Astrocyte of the cerebellum (primary cell): ENCODE measurements around the gene WDR88.

Experiments used
- DNase-seq: peaks from one replicate; pipeline ENCODE4 v3.0.0-alpha.2; 2011; ENCODE audit warnings: low read depth
- H3K4me3 ChIP-seq: 2 replicates; pipeline ENCODE4 v1.5.1; 2011; ENCODE audit warnings: mild to moderate bottlenecking, low read depth, low read length, moderate library complexity
- in situ Hi-C: cut with HindIII; loops from 2 replicates; pipeline ENCODE4 v1.10.0; 2017; ENCODE audit warnings: low sequenced_read_pairs
- TF ChIP-seq, protein P1 (sequence below): IDR thresholded peaks from 2 replicates; pipeline ENCODE4 v1.5.1; 2012; ENCODE audit warnings: low read length, low read depth, moderate library complexity, mild to moderate bottlenecking; ENCODE audit errors: missing control alignments

Gene WDR88

DNA sequence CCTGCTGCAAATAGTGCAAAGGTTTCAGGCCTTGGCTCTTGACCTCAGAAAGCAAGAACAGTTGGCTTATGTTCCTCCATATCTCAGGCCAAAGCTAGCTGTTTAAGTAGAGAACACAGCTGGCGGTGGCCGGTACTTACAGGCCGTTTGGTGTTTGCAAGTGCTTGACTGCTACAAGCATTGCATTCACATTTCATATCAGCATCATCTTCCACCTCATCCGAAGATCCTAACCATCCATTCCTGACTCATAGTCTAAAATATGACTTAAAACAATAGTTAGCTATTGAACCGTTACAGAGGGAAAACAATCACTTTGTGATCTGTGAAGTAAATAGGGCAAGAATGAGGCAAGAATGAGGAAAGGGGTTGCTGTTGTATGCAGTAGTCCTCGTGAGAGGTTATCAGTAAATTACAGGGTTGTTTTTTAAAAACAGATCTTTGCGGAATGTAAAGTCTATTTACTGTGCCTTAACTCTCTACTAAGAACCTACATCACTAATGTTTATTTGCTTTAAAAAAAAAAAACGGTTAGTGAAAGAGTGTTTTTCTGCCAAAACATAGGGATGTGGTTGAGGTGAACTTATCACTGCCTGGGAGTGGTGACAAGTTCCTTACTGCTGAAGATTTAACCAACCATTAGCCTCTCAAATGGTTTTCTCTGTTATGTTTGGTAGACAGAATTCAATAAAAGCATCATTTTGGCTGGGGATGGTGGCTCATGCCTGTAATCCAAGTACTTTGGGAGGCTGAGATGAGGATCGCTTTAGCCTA, 21.6 kb upstream of the WDR88 start:
- TF ChIP-seq, protein P1, sequence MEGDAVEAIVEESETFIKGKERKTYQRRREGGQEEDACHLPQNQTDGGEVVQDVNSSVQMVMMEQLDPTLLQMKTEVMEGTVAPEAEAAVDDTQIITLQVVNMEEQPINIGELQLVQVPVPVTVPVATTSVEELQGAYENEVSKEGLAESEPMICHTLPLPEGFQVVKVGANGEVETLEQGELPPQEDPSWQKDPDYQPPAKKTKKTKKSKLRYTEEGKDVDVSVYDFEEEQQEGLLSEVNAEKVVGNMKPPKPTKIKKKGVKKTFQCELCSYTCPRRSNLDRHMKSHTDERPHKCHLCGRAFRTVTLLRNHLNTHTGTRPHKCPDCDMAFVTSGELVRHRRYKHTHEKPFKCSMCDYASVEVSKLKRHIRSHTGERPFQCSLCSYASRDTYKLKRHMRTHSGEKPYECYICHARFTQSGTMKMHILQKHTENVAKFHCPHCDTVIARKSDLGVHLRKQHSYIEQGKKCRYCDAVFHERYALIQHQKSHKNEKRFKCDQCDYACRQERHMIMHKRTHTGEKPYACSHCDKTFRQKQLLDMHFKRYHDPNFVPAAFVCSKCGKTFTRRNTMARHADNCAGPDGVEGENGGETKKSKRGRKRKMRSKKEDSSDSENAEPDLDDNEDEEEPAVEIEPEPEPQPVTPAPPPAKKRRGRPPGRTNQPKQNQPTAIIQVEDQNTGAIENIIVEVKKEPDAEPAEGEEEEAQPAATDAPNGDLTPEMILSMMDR: no peak
- DNase-seq: peak; percentile 27
- in situ Hi-C loops: no loop called here
- H3K4me3 ChIP-seq: no peak overlapping the region

DNA sequence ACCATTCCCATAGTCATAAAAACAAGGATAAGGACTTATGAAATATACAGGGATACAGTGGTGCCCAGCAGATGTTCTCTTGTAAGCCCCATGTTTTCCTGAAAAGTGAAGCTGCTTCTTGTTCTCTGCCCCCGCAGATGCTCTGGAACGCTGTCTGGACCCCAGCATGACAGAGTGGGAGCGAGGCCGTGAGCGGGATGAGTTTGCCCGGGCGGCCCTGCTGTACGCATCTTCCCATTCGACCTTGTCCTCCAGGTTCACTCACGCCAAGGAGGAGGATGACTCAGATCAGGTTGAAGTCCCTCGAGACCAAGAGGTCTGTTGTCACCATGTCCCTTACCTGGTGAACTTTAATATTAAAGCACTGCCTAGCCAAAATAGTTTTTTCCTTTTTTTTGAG, 20.3 kb upstream of the WDR88 start:
- DNase-seq: no peak
- H3K4me3 ChIP-seq: no peak overlapping the region
- TF ChIP-seq, protein P1: no peak
- in situ Hi-C loops: no loop called here

DNA sequence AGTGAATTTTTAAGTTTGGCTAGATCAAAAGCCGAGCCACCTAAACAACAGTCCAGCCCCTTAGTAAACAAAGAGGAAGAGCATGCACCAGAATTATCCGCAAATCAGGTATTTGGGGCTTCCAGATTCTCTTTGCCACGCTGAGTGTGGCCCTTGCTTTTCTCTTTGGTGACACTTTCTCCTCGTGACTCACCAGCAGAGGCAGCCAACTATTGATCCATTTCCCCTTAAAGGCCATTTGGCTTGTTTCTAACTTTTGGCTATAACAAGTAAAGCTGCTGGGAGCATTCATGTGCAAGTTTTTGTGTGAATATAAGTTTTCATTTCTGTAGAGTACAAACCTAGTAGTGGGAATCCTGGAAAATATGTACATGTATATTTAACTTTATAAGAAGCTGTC, 17.6 kb upstream of the WDR88 start:
- TF ChIP-seq, protein P1: no peak
- H3K4me3 ChIP-seq: no peak overlapping the region
- no peak for DNase-seq
- in situ Hi-C loops: no loop called here

DNA sequence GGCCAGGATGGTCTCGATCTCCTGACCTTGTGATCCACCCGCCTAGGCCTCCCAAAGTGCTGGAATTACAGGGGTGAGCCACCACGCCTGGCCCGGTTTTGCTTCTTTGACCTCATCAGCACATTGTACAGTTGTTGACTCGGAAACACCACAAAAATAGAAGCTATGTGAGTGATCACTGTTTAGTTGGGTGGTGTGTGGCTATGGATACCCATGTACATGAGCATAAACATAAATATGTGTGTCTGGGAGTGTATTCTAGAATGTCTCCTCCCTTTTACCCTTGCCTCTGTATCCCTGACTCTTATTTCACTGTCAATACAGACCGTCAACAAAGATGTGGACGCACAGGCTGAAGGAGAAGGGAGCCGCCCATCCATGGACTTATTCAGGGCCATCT, 14.4 kb upstream of the WDR88 start:
- in situ Hi-C loops: no loop called here
- DNase-seq: no peak
- H3K4me3 ChIP-seq: no peak overlapping the region
- TF ChIP-seq, protein P1: no peak

DNA sequence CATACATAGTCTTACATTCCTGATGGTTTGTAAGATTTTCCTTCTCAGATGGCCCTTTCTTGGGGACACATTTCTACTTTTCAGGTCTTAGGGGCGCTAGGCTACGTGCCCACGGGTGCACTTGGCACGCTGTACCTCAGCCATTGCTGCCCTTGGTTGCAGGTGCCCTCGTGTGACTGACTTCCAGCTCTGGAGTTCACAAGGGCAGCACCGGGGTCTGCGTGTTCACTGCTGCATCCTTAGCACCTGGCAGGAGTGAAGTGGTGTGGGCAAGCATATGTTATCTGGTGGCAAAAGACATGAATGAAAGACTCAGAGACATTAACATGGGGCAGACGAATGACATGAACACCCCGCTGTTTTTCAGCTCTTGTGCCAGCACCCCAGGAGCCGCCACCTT, 13.3 kb upstream of the WDR88 start:
- TF ChIP-seq, protein P1: no peak
- no peak overlapping the region for H3K4me3 ChIP-seq
- in situ Hi-C loops: no loop called here
- DNase-seq: no peak

DNA sequence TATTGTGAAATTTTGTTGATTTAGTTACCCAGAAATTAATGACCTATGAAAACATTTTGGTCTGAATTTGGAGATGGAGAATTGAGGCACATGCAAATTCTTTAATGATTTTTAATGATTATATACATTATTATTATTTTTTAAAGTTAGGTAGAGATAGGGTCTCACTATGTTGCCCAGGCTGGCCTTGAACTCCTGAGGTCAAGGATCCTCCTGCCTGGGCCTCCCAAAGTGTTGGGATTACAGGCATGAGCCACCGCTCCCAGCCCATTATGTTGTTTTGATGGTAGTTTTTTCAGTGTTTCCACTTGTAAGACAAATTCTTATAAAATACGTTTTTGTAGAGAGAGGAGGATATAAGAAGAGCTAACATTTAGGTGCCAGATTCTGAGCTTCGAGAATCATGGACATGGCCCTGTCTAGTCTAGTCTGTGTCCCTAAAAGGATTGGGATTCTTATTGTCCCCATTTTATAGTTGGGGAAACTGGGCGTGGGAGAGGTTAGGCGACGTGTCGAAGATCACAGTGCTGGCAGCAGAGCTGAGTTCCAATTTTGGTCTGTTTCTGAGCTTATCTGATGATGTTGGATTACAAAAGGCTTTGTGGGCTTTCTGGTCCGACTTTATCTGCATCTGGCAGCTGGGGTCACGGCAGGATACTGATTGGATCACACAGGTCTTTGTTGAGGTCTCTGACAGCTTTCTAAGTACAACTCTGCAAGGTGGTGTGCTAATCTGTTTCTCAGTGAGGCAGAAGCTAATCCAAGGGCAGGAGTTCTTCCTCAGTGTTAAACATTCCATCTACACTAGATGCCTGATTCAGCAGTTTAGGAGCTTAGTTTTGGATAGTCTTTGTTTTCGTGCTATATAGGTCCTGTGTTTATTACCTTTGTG, 7.5 kb upstream of the WDR88 start:
- no peak overlapping the region for H3K4me3 ChIP-seq
- no peak for DNase-seq
- TF ChIP-seq, protein P1: no peak
- in situ Hi-C loops: no loop called here
